ENCODE data around the gene ABCF2.

- TF ChIP-seq CTCF (conservative IDR thresholded peaks at IDR 0.05), result peak; percentile 45
- no peak for TF ChIP-seq EZH2 (IDR thresholded peaks at IDR 0.05; ENCODE audit: low read depth)
These were observed 51.2 kb downstream of the ABCF2 start for GRCh38 chr7:151175793-151176311.
